Pancreas (tissue), 10 donors: ENCODE measurements around the gene NRCAM. TPM values are rescaled to one million over a fixed set of nuclear protein-coding genes. Genes with fewer than 3 reads are reported as not detected.

ENCODE experiments used
- ATAC-seq, 4 donors: fragments of 200-7000 bp; cut with Tn5 transposase; one replicate each; pipeline versions ENCODE4 v1.8.0 to v1.9.1; 2020; ENCODE audit warnings: mild to moderate bottlenecking in 4 of 4, moderate library complexity in 4 of 4
- DNase-seq, 6 donors: peaks; one replicate each; pipeline ENCODE4 v3.0.0-alpha.2; 2020
- FAIRE-seq: peaks from 2 replicates; lab custom pipeline; 2012; peaks lifted over from hg19 to GRCh38; lab: Jason Lieb, UNC
- H3K27ac ChIP-seq, 4 donors: fragments of 200-600 bp; sonication (generic); 1 replicate in 3 of 4; 2 replicates in 1 of 4; pipeline versions ENCODE4 v1.5.0 to v1.8.0; 2020
- H3K27me3 ChIP-seq, 4 donors: fragments of 200-600 bp; one replicate each; pipeline ENCODE4 v1.8.0; 2021
- H3K36me3 ChIP-seq, 3 donors: fragments of 200-600 bp; sonication (generic) in 1 of 3; one replicate each; pipeline versions ENCODE4 v1.5.0 to v1.8.0; 2020 to 2021
- H3K4me1 ChIP-seq, 3 donors: fragments of 200-600 bp; one replicate each; pipeline ENCODE4 v1.8.0; 2021
- H3K4me3 ChIP-seq, 4 donors: fragments of 200-600 bp; sonication (generic) in 2 of 4; one replicate each; pipeline versions ENCODE4 v1.5.0 to v1.8.0; 2020 to 2021
- H3K9me3 ChIP-seq, 4 donors: fragments of 200-600 bp; one replicate each; pipeline ENCODE4 v1.8.0; 2021
- CTCF ChIP-seq, 4 donors: fragments of 200-600 bp; sonication (generic) in 3 of 4; IDR thresholded peaks; one replicate each; pipeline versions ENCODE4 v1.5.0 to v1.8.0; 2021; ENCODE audit warnings: antibody characterized with exemption in 4 of 4
- WGBS, 2 donors: extraction: QIAGEN DNeasy Blood & Tissue Kit; methylation state at CpG; one replicate each; pipeline ENCODE4 v1.1.7; 2013; 5-methylcytosine and 5-hydroxymethylcytosine counted together
- intact Hi-C, 3 donors: fragments of 100-400 bp; cut with DNase I; formaldehyde crosslinking; loops; one replicate each; pipeline versions ENCODE4 v1.11.1 to v1.14.2; 2022
- polyA plus RNA-seq, 2 donors: library from polyadenylated mRNA; stranded (reverse); fragments of 200-250 nt; gene quantifications; one replicate each; pipeline ENCODE4 v1.2.3, GENCODE V29; 2013
- total RNA-seq, 6 donors: library from RNA; stranded (reverse); fragmentation: NEBNext Ultra II Directional in 4 of 6; extraction: Animal tissue kit (Norgen Biotek cat#: 25700) in 4 of 6; gene quantifications; one replicate each; pipeline versions ENCODE4 v1.2.1 to v1.2.4, GENCODE V29; 2021 to 2023
- donor health status: healthy with polysubstance abuse.
- donor health status: DM: no; HTN: no; CAD: no; lungs with moderate emphysema.
- donor health status: DM: no; HTN: no; CAD: no.
- donor health status: control.
- donor health status: control.
- donor health status: Bipolar disorder and iron deficiency.
- donor health status: DM: yes; HTN: yes; CAD: no.
- donor health status: DM: no; HTN: no; CAD: no.
- donor health status: DM: no; HTN: no; CAD: no.
- donor health status: DM: yes; HTN: yes; CAD: no.

The NRCAM gene
- total and polyA plus RNA-seq, 8 donors: 14.1 to 53.6 (median 40.4) TPM

- FAIRE-seq (no peak), DNase-seq (no peak), ATAC-seq (peak; percentile 53 to 65 (median 64))
- H3K27me3 ChIP-seq: no peaks in the 10 kb centered on the region
- H3K4me1 ChIP-seq: peaks cover 0 to 7% (median 0%) of the 10 kb centered on the region in 3 donors
- 16 to 19% methylated on average over 1 of the region's 1 CpG for WGBS, 2 donors
- no peak for TF ChIP-seq CTCF (IDR thresholded peaks at IDR 0.05)
- H3K27ac ChIP-seq: no peak overlapping the region
- H3K36me3 ChIP-seq: no peaks in the 10 kb centered on the region
- H3K9me3 ChIP-seq: no peaks in the 10 kb centered on the region
- H3K4me3 ChIP-seq: no peak overlapping the region
- intact Hi-C loops: no loop called here
These were observed 297.5 kb downstream of the NRCAM start for GRCh38 chr7:108158776-108159175.

DNA sequence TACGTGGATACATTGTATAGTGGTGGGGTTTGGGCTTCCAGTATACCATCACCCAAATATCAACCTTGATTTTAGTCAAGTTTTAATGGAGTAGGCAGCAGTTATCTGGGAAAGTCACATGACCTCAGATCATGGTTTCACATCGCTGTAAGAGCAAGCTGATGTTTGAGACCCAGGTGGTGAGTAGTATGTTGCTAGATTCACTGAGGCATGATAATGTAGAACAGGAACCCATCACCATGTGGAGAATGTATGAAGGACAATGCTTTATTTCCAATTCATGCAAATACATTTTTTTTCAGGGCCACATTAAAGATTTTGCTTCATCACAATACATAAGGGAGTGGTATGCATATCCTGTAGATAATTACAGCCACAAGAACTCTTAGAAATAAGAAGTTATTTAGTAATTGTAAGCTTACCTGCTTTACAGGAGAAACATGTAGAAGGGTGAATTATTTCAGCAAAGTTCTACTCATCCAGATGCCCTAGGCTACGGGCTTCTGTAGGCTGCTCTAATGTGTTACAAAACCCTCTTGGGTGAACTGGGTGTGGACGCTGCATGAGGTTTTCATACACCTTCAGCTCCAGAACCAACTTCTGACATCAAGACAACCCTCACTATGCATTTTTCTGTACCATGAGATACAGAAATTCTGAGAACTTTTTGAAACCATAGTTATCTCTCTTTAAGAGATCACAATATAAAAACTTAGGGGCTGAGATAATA is 298.5 kb downstream of the NRCAM start:
- ATAC-seq (no peak), FAIRE-seq (no peak)
- TF ChIP-seq CTCF (IDR thresholded peaks at IDR 0.05): no peak

GRCh38 chr7:108156897-108157605 is 299.2 kb downstream of the NRCAM start:
- Histone ChIP-seq H3K4me3 (no peak overlapping the region), H3K27me3 (no peaks in the 10 kb centered on the region), H3K4me1 (peaks cover 0 to 7% (median 0%) of the 10 kb centered on the region in 3 donors), H3K36me3 (no peaks in the 10 kb centered on the region), H3K9me3 (no peaks in the 10 kb centered on the region), H3K27ac (no peak overlapping the region)
- ATAC-seq (no peak), FAIRE-seq (no peak), DNase-seq (no peak)
- no peak for TF ChIP-seq CTCF (IDR thresholded peaks at IDR 0.05)
- intact Hi-C loops: no loop called here
- 87 to 90% methylated on average over 3 of the region's 3 CpGs for WGBS, 2 donors

More for the DNA sequence above, 298.5 kb downstream of the NRCAM start:
- Histone ChIP-seq H3K4me3 (no peak overlapping the region), H3K36me3 (no peaks in the 10 kb centered on the region), H3K27me3 (no peaks in the 10 kb centered on the region), H3K9me3 (no peaks in the 10 kb centered on the region), H3K4me1 (peaks cover 0 to 7% (median 0%) of the 10 kb centered on the region in 3 donors), H3K27ac (no peak overlapping the region)
- 96 to 98% methylated on average over 4 of the region's 4 CpGs for WGBS, 2 donors
- intact Hi-C loops: no loop called here
- no peak for DNase-seq

- DNase-seq (no peak), ATAC-seq (no peak), FAIRE-seq (no peak)
- no peaks in the 10 kb centered on the region for H3K4me1 ChIP-seq
- 74 to 88% methylated on average over 3 of the region's 3 CpGs for WGBS, 2 donors
- H3K27ac ChIP-seq: no peak overlapping the region
- intact Hi-C loops: no loop called here
- H3K4me3 ChIP-seq: no peak overlapping the region
- no peak for TF ChIP-seq CTCF (IDR thresholded peaks at IDR 0.05)
- peaks cover 0 to 3% (median 0%) of the 10 kb centered on the region in 4 donors for H3K9me3 ChIP-seq
- no peaks in the 10 kb centered on the region for H3K27me3 ChIP-seq
- H3K36me3 ChIP-seq: no peaks in the 10 kb centered on the region
These were observed 304.0 kb downstream of the NRCAM start for GRCh38 chr7:108152198-108152597.
